H1 (cell line): ENCODE results near the gene ZNF281. TPM values are rescaled to one million over a fixed set of nuclear protein-coding genes. Genes with fewer than 3 reads are reported as not detected.

Experiments used
- CBX5 ChIP-seq: fragments of 300-800, 300-1000 bp; sonication (generic); IDR thresholded peaks from 2 replicates; pipeline ENCODE4 v1.7.1; 2016; ENCODE audit warnings: antibody characterized with exemption, low read length, low read depth
- CHD7 ChIP-seq: fragments of 300-600 bp; sonication (generic); IDR thresholded peaks from 2 replicates; pipeline ENCODE4 v1.7.1; 2012; ENCODE audit warnings: low read length, moderate library complexity, mild to moderate bottlenecking, inconsistent platforms; ENCODE audit not compliant: insufficient replicate concordance
- CREB1 ChIP-seq: IDR thresholded peaks from 2 replicates; pipeline ENCODE4 v1.6.1; 2012; ENCODE audit warnings: inconsistent platforms
- CTBP2 ChIP-seq: IDR thresholded peaks from 2 replicates; pipeline ENCODE4 v1.7.0; 2011; ENCODE audit warnings: borderline replicate concordance, mild to moderate bottlenecking, moderate library complexity, mixed read lengths, low read length; ENCODE audit not compliant: insufficient read depth, insufficient read length
- EGR1 ChIP-seq: IDR thresholded peaks from 2 replicates; pipeline ENCODE4 v1.6.1; 2011; ENCODE audit warnings: low read depth, low read length, borderline replicate concordance
- EZH2 ChIP-seq: fragments of 200-600 bp; sonication (generic); IDR thresholded peaks from 2 replicates; pipeline ENCODE4 v1.7.1; 2012; ENCODE audit warnings: low read depth, mild to moderate bottlenecking, moderate library complexity, low read length, inconsistent platforms; ENCODE audit not compliant: severe bottlenecking
- POLR2AphosphoS5 ChIP-seq: IDR thresholded peaks from 2 replicates; pipeline ENCODE4 v1.6.1; 2011; ENCODE audit warnings: low read depth, low read length
- RXRA ChIP-seq: IDR thresholded peaks from 2 replicates; pipeline ENCODE4 v1.6.1; 2011; ENCODE audit warnings: low read depth, mild to moderate bottlenecking, low read length, moderate library complexity; ENCODE audit not compliant: insufficient read depth
- TEAD4 ChIP-seq: IDR thresholded peaks from 2 replicates; pipeline ENCODE4 v1.6.1; 2012; ENCODE audit warnings: low read depth, low read length, inconsistent platforms, mixed read lengths
- polyA plus RNA-seq, 7 experiments: library from polyadenylated mRNA; depleted of rRNA in 3 of 7; stranded (reverse) in 5 of 7; unstranded in 2 of 7; fragments of >200 nt in 5 of 7; fragments of 200-250 nt in 2 of 7; gene quantifications; 1 replicate in 5 of 7; 2 replicates in 1 of 7; 4 replicates in 1 of 7; pipeline versions ENCODE4 v1.2.1 to v1.2.3, GENCODE V29; 2011 to 2013; ENCODE audit warnings: missing spikeins in 2 of 7, mixed read lengths in 2 of 7
- total RNA-seq: library from RNA; stranded (reverse); fragmentation: NEBNext Ultra II Directional; extraction: Animal tissue kit (Norgen Biotek cat#: 25700); gene quantifications from 2 replicates; pipeline ENCODE4 v1.2.1, GENCODE V29; 2021

ZNF281 gene
- total and polyA plus RNA-seq, 2 of the 8 experiments (the other 6 are each of a cell fraction or from before 2014, with no cell fraction given): 19.5 to 61.4 TPM

- TF ChIP-seq RXRA (0 out of 2 replicates have a peak, but pooled peaks have one; percentile 15), TEAD4 (no peak), CTBP2 (no peak), CBX5 (no peak), POLR2AphosphoS5 (no peak), CREB1 (no peak), EGR1 (peak; percentile 16; the same call in 1 of the 2 replicates), EZH2 (no peak), CHD7 (no peak)
These were observed 45.0 kb downstream of the ZNF281 start (continued) for GRCh38 chr1:200364831-200365230.
